ENCODE measurements around the gene HS2ST1.

DNA sequence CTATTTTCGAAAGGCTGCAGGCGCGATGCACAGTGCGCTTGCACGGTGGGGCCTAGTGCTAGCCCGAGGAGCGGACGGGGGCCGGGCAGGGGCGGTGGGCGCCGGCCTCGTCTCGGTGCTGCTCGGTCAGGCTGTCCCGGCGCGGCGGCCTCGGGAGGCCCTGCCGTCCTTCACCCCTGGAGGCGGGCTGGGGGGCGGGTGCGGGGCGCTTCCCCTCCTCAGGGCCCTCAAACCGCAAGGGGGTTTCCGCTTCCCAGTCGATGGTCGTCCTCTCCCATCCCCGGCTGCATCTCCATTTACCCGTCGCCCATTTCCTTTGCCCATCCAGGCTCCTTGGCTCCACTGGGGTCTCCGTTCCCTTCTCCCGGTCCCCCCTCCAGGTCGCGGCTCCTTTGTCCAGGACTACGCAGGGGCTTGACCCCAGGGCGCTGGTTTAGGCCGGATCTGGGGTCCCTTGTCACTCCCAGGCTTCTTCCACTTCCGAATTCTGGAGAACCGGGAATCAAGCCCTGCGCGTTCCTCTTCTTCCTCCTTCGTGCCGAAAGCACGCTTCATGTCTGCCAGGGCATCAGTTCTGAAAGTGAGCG lies 217.9 kb downstream of the HS2ST1 start:
- TF ChIP-seq CTCF (IDR thresholded peaks at IDR 0.05; ENCODE audit: low read length) (no peak), EZH2 (IDR thresholded peaks at IDR 0.05; ENCODE audit: borderline replicate concordance, low read length) (no peak)

All from OCI-LY1 (cell line).